Tibial artery (tissue), 4 donors: ENCODE results near the gene ACSBG1.

Experiments
- DNase-seq, 2 donors: peaks; one replicate each; pipeline ENCODE4 v3.0.0-alpha.2; 2019
- H3K27ac ChIP-seq, 2 donors: fragments of 200-600 bp; sonication (generic) in 1 of 2; 1 replicate in 1 of 2; 2 replicates in 1 of 2; pipeline ENCODE4 v1.5.1; 2018 to 2019; ENCODE audit warnings: mild to moderate bottlenecking in 1 of 2
- H3K27me3 ChIP-seq, 2 donors: fragments of 200-600 bp; sonication (generic) in 1 of 2; one replicate each; pipeline versions ENCODE4 v1.5.1 to v1.6.0; 2016 to 2019
- H3K36me3 ChIP-seq, 3 donors: fragments of 200-600 bp; sonication (generic) in 2 of 3; one replicate each; pipeline ENCODE4 v1.5.1; 2016 to 2019; ENCODE audit warnings: mild to moderate bottlenecking in 2 of 3
- H3K4me1 ChIP-seq, 4 donors: fragments of 200-600 bp; sonication (generic) in 2 of 4; 1 replicate in 3 of 4; 2 replicates in 1 of 4; pipeline ENCODE4 v1.5.1; 2016 to 2019
- H3K4me3 ChIP-seq, 2 donors: fragments of 200-600 bp; sonication (generic) in 1 of 2; 1 replicate in 1 of 2; 2 replicates in 1 of 2; pipeline ENCODE4 v1.5.1; 2018 to 2019; ENCODE audit warnings: mild to moderate bottlenecking in 2 of 2
- H3K9me3 ChIP-seq, 3 donors: fragments of 200-600 bp; sonication (generic) in 1 of 3; one replicate each; pipeline ENCODE4 v1.5.1; 2016 to 2019
- intact Hi-C: fragments of 100-400 bp; cut with DNase I; formaldehyde crosslinking; loops from one replicate; pipeline ENCODE4 v1.15.0; 2023; ENCODE audit warnings: low total_unique reads
- TF ChIP-seq, protein P1 (sequence below), 2 experiments: fragments of 200-600 bp in 1 of 2; fragments of 450-650 bp in 1 of 2; IDR thresholded peaks; one replicate each; pipeline ENCODE4 v1.5.1; 2017 to 2019; ENCODE audit warnings: antibody characterized with exemption in 2 of 2, mild to moderate bottlenecking in 1 of 2, moderate library complexity in 1 of 2

ACSBG1 gene

GRCh38 chr15:78261062-78261461 is 26.7 kb upstream of the ACSBG1 start:
- H3K27ac ChIP-seq = no peak overlapping the region
- peaks cover 0 to 20% (median 13%) of the 10 kb centered on the region in 4 donors for H3K4me1 ChIP-seq
- H3K9me3 ChIP-seq = no peaks in the 10 kb centered on the region
- no peak overlapping the region for H3K4me3 ChIP-seq
- no peaks in the 10 kb centered on the region for H3K27me3 ChIP-seq
- intact Hi-C loops = loop anchor here (10.0 kb wide), 1 partner anchor 614 kb away; the partner anchor contains the start of gene MORF4L1
- no peaks in the 10 kb centered on the region for H3K36me3 ChIP-seq
- no peak for DNase-seq
- TF ChIP-seq, protein P1, sequence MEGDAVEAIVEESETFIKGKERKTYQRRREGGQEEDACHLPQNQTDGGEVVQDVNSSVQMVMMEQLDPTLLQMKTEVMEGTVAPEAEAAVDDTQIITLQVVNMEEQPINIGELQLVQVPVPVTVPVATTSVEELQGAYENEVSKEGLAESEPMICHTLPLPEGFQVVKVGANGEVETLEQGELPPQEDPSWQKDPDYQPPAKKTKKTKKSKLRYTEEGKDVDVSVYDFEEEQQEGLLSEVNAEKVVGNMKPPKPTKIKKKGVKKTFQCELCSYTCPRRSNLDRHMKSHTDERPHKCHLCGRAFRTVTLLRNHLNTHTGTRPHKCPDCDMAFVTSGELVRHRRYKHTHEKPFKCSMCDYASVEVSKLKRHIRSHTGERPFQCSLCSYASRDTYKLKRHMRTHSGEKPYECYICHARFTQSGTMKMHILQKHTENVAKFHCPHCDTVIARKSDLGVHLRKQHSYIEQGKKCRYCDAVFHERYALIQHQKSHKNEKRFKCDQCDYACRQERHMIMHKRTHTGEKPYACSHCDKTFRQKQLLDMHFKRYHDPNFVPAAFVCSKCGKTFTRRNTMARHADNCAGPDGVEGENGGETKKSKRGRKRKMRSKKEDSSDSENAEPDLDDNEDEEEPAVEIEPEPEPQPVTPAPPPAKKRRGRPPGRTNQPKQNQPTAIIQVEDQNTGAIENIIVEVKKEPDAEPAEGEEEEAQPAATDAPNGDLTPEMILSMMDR (IDR thresholded peaks at IDR 0.05) = no peak

- H3K36me3 ChIP-seq = no peaks in the 10 kb centered on the region
- intact Hi-C loops = loop anchor here (10.0 kb wide), 1 partner anchor 614 kb away; the partner anchor contains the start of gene MORF4L1
- no peaks in the 10 kb centered on the region for H3K27me3 ChIP-seq
- no peak overlapping the region for H3K27ac ChIP-seq
- no peak overlapping the region for H3K4me3 ChIP-seq
- H3K9me3 ChIP-seq = no peaks in the 10 kb centered on the region
- TF ChIP-seq, protein P1 (IDR thresholded peaks at IDR 0.05) = no peak
- no peak for DNase-seq
- peaks cover 0 to 14% (median 8%) of the 10 kb centered on the region in 4 donors for H3K4me1 ChIP-seq
Observed at GRCh38 chr15:78260489-78260888, 26.1 kb upstream of the ACSBG1 start.

DNA sequence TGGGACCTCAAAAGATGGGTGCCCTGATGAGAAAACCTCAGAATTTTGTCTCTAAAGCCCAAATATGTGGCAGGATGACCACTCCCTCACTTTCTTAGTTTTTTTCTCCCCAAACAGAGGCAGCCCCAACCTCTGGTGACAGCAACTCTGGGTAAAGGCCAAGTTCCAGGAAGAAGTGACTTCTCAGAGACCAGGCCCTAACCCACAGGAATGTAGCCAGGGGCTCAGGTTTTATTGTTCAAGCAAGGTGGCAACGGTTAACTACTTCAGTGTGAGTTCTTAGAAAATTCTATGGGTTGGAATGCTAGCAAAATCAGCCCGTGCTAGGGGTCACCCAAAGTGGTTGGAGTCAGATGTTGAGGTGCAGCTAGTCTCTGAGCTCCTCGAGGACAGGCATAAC is 24.9 kb upstream of the ACSBG1 start:
- H3K9me3 ChIP-seq = no peaks in the 10 kb centered on the region
- no peaks in the 10 kb centered on the region for H3K36me3 ChIP-seq
- no peaks in the 10 kb centered on the region for H3K27me3 ChIP-seq
- TF ChIP-seq, protein P1 (IDR thresholded peaks at IDR 0.05) = no peak
- intact Hi-C loops = no loop called here
- DNase-seq = no peak
- no peak overlapping the region for H3K4me3 ChIP-seq
- peaks cover 0 to 4% (median 2%) of the 10 kb centered on the region in 4 donors for H3K4me1 ChIP-seq
- no peak overlapping the region for H3K27ac ChIP-seq

DNA sequence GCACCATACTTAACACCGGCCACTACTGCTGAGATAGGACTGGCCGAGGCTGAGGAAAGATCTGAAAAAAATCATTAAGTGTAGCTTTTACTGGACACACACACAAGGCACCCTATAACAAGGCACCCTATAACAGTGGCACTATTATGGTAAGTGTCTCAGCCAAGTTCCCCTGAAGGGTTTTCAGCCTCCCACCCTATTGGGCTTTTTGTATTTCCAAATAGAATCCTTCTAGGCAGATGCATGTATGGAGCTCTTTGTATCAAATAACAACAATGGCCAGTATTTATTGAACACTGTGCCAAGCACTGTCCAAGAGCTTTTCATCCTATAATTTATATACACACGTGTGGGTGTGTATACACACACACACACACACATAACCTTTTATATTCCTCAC is 23.3 kb upstream of the ACSBG1 start:
- no peak overlapping the region for H3K4me3 ChIP-seq
- H3K4me1 ChIP-seq = no peaks in the 10 kb centered on the region
- intact Hi-C loops = no loop called here
- H3K27ac ChIP-seq = no peak overlapping the region
- no peaks in the 10 kb centered on the region for H3K36me3 ChIP-seq
- no peak for DNase-seq
- TF ChIP-seq, protein P1 (IDR thresholded peaks at IDR 0.05) = no peak
- H3K27me3 ChIP-seq = no peaks in the 10 kb centered on the region
- H3K9me3 ChIP-seq = no peaks in the 10 kb centered on the region

DNA sequence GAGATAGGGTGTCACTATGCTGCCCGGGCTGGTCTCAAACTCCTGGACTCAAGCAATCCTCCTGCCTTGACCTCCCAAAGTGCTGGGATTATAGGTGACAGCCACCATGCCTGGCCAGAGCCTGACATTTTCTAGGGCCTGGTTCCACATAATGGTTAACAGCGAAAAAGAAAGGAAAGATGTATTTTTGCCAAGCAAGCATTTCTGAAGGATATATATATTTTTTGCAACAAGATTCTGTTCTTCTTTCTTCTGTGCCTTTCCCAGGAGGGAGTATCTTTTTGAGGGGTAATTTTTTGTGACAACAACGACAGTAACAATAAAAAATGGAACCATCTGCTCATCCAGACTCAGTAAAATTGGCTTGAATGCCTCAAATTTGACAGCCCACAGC is 21.7 kb upstream of the ACSBG1 start:
- H3K4me1 ChIP-seq = no peaks in the 10 kb centered on the region
- H3K36me3 ChIP-seq = no peaks in the 10 kb centered on the region
- no peaks in the 10 kb centered on the region for H3K27me3 ChIP-seq
- TF ChIP-seq, protein P1 (IDR thresholded peaks at IDR 0.05) = no peak
- DNase-seq = no peak
- intact Hi-C loops = no loop called here
- no peak overlapping the region for H3K4me3 ChIP-seq
- H3K27ac ChIP-seq = no peak overlapping the region
- H3K9me3 ChIP-seq = no peaks in the 10 kb centered on the region
